Measurements from ENCODE around the gene RBP3.

Gene RBP3

DNA sequence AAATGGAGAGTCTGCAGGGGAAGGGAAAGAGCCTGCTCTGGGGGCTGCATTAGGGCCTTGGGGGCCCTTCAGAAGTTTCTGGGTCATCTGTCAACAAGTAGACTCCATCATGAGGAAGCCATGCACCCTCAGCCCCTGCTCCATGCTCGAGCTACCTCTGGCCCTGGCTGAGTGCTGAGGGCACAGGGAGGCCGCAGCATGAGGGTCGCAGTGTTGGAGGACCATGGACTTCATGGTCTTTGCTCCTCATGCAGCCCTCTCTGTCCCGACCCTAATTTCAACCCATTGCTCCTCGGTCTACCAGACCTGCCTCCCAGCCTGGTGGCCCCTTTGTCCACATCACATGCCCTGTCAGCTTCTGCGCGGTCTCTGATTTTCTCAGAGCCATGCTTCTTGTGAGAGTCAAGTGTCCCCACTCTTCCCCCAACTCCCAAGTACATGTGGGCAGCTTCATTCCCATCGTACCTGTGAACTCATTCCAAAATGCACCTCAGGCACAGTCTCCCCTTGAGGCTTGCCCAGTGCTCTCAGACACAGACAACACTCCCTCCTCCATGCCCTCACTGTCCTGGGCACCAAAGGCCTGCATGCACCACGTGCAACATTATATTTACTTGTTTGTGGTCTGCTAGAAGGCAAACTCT is 21.2 kb downstream of the RBP3 start:
- TF ChIP-seq, protein P1, sequence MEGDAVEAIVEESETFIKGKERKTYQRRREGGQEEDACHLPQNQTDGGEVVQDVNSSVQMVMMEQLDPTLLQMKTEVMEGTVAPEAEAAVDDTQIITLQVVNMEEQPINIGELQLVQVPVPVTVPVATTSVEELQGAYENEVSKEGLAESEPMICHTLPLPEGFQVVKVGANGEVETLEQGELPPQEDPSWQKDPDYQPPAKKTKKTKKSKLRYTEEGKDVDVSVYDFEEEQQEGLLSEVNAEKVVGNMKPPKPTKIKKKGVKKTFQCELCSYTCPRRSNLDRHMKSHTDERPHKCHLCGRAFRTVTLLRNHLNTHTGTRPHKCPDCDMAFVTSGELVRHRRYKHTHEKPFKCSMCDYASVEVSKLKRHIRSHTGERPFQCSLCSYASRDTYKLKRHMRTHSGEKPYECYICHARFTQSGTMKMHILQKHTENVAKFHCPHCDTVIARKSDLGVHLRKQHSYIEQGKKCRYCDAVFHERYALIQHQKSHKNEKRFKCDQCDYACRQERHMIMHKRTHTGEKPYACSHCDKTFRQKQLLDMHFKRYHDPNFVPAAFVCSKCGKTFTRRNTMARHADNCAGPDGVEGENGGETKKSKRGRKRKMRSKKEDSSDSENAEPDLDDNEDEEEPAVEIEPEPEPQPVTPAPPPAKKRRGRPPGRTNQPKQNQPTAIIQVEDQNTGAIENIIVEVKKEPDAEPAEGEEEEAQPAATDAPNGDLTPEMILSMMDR (IDR thresholded peaks at IDR 0.05; ENCODE audit: low read depth, low read length): no peak
- DNase-seq (ENCODE audit: extremely low read depth, low read depth): no peak

DNA sequence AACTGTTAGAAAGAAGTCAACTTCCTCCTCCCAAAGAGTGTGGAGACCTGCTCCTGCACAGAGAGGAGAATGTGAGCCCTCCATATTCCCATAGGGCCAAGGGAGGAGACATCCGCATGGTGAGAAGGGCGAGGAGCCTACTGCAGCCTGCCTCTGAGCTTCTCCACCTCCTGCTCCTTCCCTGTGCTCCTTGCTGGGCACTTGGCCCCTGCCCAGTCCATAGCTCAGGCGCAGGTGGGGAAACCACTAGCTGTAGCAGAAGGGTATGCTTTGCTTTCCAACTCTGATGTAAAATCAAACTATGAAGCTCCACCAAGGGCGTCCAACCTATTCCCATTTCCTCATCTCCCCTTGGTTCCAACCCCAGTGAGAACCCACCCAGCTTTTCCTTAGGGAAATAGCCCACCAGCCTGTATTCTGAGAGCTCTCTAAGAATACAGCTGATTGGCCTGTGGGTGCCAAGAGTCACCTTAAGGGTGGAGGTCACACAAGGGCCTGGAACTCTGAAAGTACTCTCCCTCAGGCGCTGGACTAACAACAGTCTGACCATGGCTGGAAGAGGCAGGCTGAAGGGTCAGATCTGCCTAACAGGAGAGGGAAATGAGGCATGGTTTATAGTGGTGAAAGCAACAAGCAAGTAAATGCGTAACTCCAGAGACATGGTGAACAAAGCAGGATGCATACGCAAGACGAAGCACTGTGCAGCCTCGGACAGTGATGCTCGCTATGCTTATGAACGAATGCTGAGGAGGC is 22.0 kb downstream of the RBP3 start:
- no peak for DNase-seq (ENCODE audit: extremely low read depth, low read depth)
- TF ChIP-seq, protein P1 (IDR thresholded peaks at IDR 0.05; ENCODE audit: low read depth, low read length): no peak

DNA sequence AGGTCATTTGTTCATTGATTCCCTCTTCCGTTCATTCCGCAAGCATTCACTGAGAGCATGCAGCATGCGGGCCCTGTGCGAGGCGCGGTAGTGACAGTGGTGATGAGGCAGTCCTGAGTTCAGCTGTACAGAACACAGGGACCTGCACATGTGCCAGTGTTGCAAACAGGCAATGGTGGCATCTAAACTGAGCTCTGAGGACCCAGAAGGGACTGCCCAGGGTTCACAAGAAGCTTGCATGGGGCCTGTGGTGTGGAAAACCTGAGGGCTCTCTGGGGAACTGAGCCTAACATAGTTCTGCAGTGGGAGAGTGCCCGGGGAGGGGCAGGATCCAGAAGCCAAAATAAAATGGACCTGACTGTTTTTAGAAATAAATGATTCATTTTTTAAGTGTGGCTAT is 22.7 kb downstream of the RBP3 start:
- TF ChIP-seq, protein P1 (IDR thresholded peaks at IDR 0.05; ENCODE audit: low read depth, low read length): no peak
- no peak for DNase-seq (ENCODE audit: extremely low read depth, low read depth)

DNA sequence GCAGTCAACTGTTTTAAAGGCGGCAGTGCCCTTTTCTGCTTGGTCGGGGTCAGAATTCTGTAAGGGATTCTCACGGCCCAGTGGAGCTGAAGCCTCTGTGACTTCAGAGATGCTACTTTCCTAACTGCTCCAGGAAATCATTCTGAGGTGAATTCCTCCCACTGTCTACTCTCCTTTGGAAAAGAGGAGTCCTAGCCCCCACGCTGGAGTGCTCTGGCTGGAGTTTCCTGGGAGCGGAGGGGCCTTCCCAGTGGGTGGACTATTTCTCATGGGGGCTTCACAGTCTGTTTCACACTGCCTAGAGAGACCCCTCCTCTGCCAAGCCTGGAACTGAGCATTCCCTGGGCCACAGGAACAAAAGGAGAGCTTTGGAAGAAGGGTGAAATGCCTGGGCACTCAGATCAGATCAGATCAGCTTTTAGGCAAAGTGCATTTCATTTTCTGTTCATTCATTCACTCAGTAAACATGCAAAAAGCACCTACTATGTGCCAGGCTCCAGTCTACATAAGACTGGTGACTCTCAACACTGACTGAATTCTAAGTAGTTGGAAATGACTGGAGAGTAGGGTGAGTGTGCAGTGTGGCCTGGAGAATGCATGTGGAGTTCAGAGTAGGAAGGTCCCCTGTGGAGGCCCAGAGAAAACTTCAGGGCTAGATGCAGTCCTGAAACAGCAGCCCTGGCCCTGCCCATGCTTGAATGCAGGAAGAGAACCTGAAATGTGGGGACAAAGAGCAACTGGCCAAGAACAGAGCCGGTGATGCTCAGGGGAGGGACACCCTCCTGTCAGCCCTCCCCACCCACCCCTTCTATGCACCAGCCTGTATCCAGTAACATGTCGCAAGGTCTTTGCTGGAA is 23.7 kb downstream of the RBP3 start:
- DNase-seq (ENCODE audit: extremely low read depth, low read depth): no peak
- TF ChIP-seq, protein P1 (IDR thresholded peaks at IDR 0.05; ENCODE audit: low read depth, low read length): no peak

DNA sequence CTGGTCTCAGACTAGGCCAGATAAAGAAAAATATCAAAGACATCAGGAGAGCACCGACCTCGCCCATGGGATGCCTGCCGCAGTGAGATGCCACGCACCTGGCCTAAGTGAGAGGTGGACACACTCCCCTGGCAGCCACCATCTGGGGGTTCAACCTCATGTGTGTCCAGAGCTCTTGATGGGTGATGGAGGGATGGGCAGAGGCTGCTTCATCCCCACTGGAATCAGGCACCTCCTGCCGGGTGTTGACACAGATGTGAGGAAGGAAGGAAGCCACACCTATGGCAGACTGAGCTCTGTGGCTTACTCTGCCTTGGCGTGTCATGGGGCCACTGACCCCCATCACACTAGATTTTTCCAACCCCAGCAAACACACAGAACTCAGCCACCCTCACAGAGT is 24.6 kb downstream of the RBP3 start:
- DNase-seq (ENCODE audit: extremely low read depth, low read depth): no peak
- TF ChIP-seq, protein P1 (IDR thresholded peaks at IDR 0.05; ENCODE audit: low read depth, low read length): no peak

DNA sequence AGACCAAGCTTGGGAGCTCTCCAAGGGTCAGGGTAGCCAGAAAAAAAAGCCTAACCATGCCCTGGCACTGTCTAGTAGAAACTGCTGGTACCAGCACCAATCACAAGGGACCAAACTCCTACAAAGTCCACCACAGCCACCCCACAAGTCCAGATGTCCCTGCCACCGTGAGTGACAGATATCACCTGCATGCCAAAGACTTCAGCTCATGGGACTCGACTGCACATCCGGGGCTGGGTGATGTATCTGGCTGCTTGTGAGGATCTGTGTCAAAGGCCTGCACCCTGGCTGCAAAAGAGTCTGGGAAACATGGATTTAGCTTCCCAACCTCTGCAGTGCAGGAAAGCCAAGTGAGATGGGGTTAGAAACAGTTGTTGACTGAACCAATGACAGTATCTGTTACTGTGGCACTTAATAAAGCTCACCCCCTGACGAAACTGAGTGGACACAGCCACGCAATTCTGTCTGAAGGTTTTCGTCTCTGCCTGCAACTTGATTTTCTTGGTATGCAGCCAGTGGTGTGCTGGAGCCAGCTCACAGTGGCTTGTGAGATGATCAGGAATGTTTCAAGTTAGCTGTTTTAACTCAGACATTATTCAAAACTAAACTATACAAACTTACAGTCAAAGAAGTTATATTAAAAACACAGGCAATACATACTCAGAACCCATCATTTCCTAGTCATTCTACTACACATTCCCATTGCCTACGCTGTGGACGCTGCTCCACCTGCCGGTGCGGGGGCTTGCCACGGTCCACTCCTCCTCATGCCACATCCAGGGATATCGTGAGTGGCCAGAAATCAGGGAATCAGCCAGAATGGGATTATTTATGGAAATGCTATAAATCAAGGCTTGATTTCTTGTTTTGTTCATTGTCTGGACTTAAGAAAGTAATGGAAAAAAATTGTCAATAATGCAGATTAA is 26.7 kb downstream of the RBP3 start:
- DNase-seq (ENCODE audit: extremely low read depth, low read depth): peak; percentile 25
- TF ChIP-seq, protein P1 (IDR thresholded peaks at IDR 0.05; ENCODE audit: low read depth, low read length): peak; percentile 10; the same call in 1 of the 2 replicates
